Duodenal mucosa (tissue), 2 donors: ENCODE measurements around the gene TTF2.
A peak's percentile ranks its signal among the peaks of the same experiment; 100 is the strongest.

Experiments
- H3K27ac ChIP-seq: one replicate; pipeline ENCODE4 v1.7.0; 2013; ENCODE audit warnings: low read depth, low read length
- H3K27me3 ChIP-seq, 2 donors: one replicate each; pipeline ENCODE4 v1.7.0; 2013; ENCODE audit warnings: low read length in 2 of 2, control low read depth in 1 of 2; ENCODE audit not compliant: insufficient read depth in 2 of 2, control insufficient read depth in 1 of 2
- H3K36me3 ChIP-seq, 2 donors: one replicate each; pipeline ENCODE4 v1.7.0; 2013; ENCODE audit warnings: low read length in 2 of 2, control low read depth in 1 of 2; ENCODE audit not compliant: insufficient read depth in 2 of 2, control insufficient read depth in 1 of 2
- H3K4me1 ChIP-seq, 2 donors: one replicate each; pipeline ENCODE4 v1.7.0; 2013; ENCODE audit warnings: low read length in 2 of 2, control low read depth in 1 of 2; ENCODE audit not compliant: insufficient read depth in 2 of 2, control insufficient read depth in 1 of 2
- H3K4me3 ChIP-seq, 2 donors: one replicate each; pipeline ENCODE4 v1.7.0; 2013; ENCODE audit warnings: low read length in 2 of 2, low read depth in 1 of 2
- H3K9ac ChIP-seq, 2 donors: one replicate each; pipeline ENCODE4 v1.7.0; 2013; ENCODE audit warnings: low read length in 2 of 2, low read depth in 1 of 2
- H3K9me3 ChIP-seq, 2 donors: one replicate each; pipeline ENCODE4 v1.7.0; 2013; ENCODE audit warnings: low read length in 2 of 2, control low read depth in 1 of 2; ENCODE audit not compliant: control insufficient read depth in 1 of 2

Gene TTF2

DNA sequence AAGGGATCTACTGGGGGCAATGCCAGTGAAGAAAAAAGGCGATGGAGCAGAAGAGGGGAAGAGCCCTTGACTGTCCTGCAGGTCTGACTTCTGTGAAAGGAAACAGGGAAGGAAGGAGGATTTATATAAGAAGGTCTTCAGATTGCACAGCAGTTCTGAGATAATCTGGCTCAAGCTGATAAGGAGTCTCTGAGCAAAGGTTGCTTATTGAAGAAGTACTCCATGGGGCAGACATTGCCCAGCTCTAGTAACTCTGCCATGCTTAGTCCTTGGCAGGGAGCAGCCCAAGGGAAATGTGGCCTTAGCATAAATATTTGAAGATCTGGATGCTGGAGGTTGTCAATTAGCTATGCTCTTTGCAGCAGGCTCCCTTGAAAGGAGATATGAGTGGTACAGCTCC lies 15.9 kb upstream of the TTF2 start:
- Histone ChIP-seq H3K36me3 (no peaks in the 10 kb centered on the region), H3K4me3 (no peak overlapping the region), H3K27me3 (no peaks in the 10 kb centered on the region), H3K4me1 (peaks cover 0 to 3% of the 10 kb centered on the region in 2 donors), H3K27ac (no peak overlapping the region), H3K9ac (no peak overlapping the region), H3K9me3 (peaks cover 0 to 4% of the 10 kb centered on the region in 2 donors)

DNA sequence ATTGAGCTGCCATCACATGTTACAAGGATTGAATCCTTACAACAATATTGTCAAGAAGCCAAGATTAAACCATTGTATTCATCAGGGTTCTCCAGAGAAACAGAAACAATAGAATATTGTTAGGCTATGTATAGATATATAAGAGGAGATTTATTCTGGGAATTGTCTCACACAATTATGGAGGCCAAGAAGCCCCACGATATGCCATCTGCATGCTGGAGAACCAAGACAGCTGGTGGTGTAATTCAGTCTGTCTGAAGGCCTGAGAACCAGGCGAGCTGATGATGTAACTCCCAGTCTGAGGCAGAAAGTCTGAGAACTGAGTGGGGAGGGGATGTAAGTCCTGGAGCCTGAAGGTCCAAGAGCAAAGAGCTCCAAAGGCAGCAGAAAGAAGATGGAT lies 14.5 kb upstream of the TTF2 start:
- Histone ChIP-seq H3K4me3 (no peak overlapping the region), H3K27ac (no peak overlapping the region), H3K9me3 (peaks cover 0 to 4% of the 10 kb centered on the region in 2 donors), H3K36me3 (no peaks in the 10 kb centered on the region), H3K9ac (no peak overlapping the region), H3K27me3 (no peaks in the 10 kb centered on the region), H3K4me1 (peaks cover 0 to 3% of the 10 kb centered on the region in 2 donors)

DNA sequence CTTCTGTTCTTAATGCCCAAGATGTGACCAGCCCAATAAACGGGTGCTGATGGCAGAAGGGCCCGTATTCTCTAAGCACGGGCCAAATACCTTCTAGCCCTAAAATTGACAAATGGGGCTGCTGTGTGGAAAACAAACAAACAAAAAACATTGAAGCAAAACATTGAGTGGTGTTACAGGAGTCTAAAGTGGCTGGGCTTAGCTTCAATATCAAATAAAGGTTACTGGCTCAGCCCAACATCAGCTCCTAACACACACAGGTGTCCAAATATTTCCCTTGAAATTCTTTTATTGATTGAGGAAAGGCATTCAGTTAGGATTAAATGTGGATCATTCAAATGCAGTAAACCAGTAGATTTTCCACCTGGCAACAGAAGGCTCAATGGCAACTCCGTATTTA lies 13.3 kb upstream of the TTF2 start:
- Histone ChIP-seq H3K4me1 (peaks cover 6 to 11% of the 10 kb centered on the region in 2 donors), H3K4me3 (no peak overlapping the region), H3K9me3 (peaks cover 0 to 4% of the 10 kb centered on the region in 2 donors), H3K27me3 (no peaks in the 10 kb centered on the region), H3K9ac (no peak overlapping the region), H3K36me3 (no peaks in the 10 kb centered on the region), H3K27ac (no peak overlapping the region)

DNA sequence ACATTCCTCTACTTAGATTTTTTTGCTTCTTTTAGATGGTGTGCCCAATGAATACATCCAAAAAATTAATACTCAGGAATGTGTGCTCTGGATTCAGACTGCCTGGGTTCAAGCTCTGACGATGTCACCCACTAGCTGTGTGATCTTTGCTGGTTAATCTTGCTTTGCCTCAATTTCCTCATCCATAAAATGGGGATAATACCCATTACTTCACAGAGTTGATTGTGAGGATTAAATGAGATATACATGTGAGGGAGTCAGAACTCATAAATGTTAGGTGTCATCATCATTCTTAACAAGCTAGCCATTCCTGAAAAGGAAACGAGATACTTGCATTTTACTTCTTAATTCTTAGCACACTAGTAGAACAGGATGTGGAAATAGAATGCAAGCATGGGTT lies 12.9 kb upstream of the TTF2 start:
- no peaks in the 10 kb centered on the region for H3K27me3 ChIP-seq
- H3K4me3 ChIP-seq = no peak overlapping the region
- no peak overlapping the region for H3K9ac ChIP-seq
- H3K27ac ChIP-seq = no peak overlapping the region
- peaks cover 9 to 11% of the 10 kb centered on the region in 2 donors for H3K4me1 ChIP-seq
- H3K9me3 ChIP-seq = peaks cover 0 to 4% of the 10 kb centered on the region in 2 donors
- H3K36me3 ChIP-seq = no peaks in the 10 kb centered on the region

DNA sequence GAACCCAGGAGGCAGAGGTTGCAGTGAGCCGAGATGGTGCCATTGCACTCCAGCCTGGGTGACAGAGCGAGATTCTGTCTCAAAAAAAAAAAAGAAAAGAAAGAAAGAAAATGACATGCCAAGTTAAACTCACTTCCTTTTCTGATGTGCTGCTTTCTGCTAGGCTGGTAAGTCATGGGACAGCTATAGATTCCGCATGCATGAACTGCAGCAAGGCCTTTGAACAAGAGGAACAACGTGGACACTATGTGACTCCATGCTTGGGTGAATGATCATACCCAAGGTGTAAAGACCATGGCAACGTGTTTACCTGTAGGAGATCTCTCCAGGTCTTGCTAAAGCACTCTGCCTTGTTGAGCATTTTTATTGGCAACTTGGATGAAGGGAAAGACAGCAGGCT lies 10.3 kb upstream of the TTF2 start:
- no peak overlapping the region for H3K9ac ChIP-seq
- H3K27me3 ChIP-seq = no peaks in the 10 kb centered on the region
- H3K36me3 ChIP-seq = no peaks in the 10 kb centered on the region
- no peaks in the 10 kb centered on the region for H3K9me3 ChIP-seq
- H3K27ac ChIP-seq = no peak overlapping the region
- H3K4me3 ChIP-seq = no peak overlapping the region
- peaks cover 8 to 10% of the 10 kb centered on the region in 2 donors for H3K4me1 ChIP-seq

DNA sequence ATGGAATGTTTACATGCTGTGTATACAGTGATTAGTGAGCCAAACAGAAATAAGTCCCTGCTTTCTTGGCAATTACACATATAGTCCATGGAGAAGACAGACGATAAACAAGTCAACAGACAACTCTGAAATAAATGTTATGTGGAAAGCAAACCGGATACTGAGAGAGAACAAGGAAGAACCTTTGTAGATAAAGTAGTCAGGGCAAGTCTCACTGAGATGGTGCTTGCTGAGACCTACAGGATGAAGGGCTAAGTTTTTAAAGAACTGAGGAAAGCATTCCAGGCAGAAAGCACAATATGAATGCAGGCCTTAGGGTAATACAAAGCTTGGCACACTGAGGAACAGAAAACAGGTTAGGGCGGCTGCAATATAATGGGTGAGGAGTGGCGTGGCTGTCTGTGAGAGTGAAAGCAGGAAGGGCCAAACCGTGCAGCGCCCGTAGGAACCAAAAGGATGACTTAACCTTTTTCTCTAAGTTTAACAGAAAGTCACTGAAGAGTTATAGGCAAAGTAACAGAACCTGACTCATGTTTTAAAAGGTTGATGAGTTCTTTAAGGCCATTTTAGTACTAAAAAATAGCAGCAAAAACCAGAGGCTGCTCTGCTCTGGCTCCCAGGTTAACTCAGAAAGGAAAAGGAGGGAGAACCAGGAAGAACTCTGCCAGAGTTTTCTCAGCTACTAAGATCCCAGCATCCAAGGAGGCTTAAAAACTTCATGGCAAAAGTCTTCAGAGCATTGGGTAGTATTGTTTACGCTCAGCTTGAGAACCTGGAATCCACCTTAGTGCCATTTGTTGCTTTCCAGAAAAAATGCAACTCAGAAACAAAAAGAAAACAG lies 8.7 kb upstream of the TTF2 start:
- H3K36me3 ChIP-seq = no peaks in the 10 kb centered on the region
- H3K27me3 ChIP-seq = no peaks in the 10 kb centered on the region
- peaks cover 8 to 10% of the 10 kb centered on the region in 2 donors for H3K4me1 ChIP-seq
- no peaks in the 10 kb centered on the region for H3K9me3 ChIP-seq
- H3K27ac ChIP-seq = peak overlapping the region; percentile 1
- peak overlapping the region; percentile 57 to 68 for H3K9ac ChIP-seq
- peak overlapping the region; percentile 59 to 65 for H3K4me3 ChIP-seq

DNA sequence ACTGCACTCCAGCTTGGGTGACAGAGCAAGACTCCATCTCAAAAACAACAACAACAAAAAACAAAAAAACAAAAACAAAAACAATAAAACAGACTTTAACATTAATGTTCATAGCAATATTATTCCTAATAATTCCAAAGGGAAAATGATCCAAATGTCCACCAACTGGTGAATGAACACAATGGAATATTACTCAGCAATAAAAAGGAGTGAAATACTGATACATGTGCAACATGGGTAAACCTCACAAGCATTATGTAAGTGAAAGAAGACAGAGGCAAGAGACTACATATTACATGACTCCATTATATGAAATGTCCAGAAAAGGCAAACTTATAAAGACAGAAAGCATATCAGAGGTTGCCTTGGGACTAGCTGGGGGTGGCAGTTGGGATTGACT lies 6.1 kb upstream of the TTF2 start:
- Histone ChIP-seq H3K9me3 (no peaks in the 10 kb centered on the region), H3K27me3 (no peaks in the 10 kb centered on the region), H3K36me3 (no peaks in the 10 kb centered on the region), H3K4me3 (no peak overlapping the region), H3K4me1 (peaks cover 13 to 14% of the 10 kb centered on the region in 2 donors), H3K9ac (no peak overlapping the region), H3K27ac (no peak overlapping the region)

DNA sequence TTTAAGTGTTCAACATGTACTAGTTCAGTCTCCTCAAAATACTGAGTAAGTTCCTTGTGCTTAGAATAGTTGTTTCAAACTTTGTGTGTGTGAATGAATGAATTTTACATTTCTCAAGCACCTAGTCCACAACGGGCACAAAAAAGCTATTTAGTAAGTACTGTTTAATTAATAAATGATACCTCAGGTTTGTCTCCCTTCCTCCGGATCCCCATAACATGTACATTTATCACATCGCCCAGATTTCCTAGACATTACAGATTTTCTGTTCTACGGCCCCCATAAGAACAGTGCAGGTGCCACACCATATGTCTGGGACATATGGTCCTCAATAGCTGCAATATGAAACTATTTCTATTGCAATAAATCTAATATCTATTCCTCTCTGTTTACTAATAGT lies 1.3 kb upstream of the TTF2 start:
- Histone ChIP-seq H3K4me3 (peak overlapping the region; percentile 95 to 97), H3K27me3 (no peaks in the 10 kb centered on the region), H3K27ac (no peak overlapping the region), H3K9ac (peak overlapping the region; percentile 86 to 92), H3K36me3 (no peaks in the 10 kb centered on the region), H3K9me3 (no peaks in the 10 kb centered on the region), H3K4me1 (peaks cover 12 to 13% of the 10 kb centered on the region in 2 donors)

DNA sequence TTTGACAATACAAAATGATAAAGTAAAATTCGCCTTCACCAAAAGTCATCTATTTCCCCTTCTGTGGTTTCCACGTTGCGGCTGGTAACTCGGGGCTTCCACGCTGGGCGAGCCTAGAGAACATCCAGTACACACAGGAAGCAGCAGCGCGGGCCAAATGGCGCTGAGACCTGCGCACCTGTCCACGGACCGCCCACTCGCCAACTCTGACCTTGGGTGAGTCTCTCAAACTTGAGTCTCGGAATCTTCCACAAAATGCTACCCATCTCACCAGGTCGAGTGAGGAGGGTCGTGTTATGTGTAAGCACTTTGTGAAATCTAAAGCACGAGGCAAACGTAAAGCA lies 820 bp upstream of the TTF2 start:
- peak overlapping the region; percentile 86 to 92 for H3K9ac ChIP-seq
- H3K4me1 ChIP-seq = peaks cover 12 to 13% of the 10 kb centered on the region in 2 donors
- peak overlapping the region; percentile 95 to 97 for H3K4me3 ChIP-seq
- no peaks in the 10 kb centered on the region for H3K36me3 ChIP-seq
- no peaks in the 10 kb centered on the region for H3K27me3 ChIP-seq
- H3K9me3 ChIP-seq = no peaks in the 10 kb centered on the region
- peak overlapping the region; percentile 48 for H3K27ac ChIP-seq

DNA sequence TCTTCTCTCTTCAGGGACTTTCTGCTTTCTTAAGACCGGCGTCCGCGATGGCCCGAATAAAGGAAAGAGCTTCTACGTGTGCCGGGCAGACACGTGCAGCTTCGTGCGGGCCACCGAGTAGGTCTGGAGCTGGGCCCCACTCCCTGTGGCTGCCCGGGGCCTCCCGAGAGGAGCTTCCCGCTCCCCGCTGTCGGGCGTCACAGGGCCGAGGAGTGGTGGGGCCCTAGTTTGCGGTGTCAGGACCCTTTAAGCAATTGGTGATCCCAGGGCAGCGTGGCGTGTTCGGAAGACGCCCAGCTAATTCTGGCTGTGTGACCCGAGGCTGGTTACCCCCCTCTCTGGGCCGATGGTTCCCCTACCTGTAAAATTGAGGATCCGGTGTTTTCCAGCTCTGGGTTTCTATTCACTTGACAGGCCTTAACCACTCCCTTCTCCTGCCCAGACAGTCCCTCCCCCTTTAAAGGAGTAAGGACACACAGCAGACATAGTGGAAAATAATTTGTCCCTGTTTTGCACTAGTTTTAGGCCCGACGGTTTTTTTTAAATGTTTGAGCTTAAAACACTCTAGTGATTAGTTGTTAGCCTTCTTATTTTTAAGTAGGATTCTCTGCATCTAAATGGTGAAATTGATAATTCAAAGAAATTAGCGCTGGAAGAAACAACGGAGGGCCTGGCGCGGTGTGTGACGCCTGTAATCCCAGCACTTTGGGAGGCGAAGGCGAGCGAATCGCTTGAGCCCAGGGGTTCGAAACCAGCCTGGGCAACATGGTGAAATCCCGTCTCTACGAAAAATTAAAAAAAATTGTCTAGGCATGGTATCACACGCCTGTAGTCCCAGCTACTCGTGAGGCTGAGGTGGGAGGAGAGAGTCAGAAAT lies 553 bp downstream of the TTF2 start:
- Histone ChIP-seq H3K9me3 (no peaks in the 10 kb centered on the region), H3K27me3 (no peaks in the 10 kb centered on the region), H3K36me3 (no peaks in the 10 kb centered on the region), H3K27ac (peak overlapping the region; percentile 28), H3K9ac (peak overlapping the region; percentile 78 to 92), H3K4me3 (peak overlapping the region; percentile 95 to 97), H3K4me1 (peaks cover 12 to 13% of the 10 kb centered on the region in 2 donors)
